ENCODE results near the gene THAP8.

Gene THAP8

GRCh38 chr19:36054119-36054732 is at the start of gene THAP8:
THAP8 (minus strand) TSS chr19:36054285; CDS start chr19:36054217, 68 bp downstream.
- peak; percentile 100 for DNase-seq (ENCODE audit: low read depth)

- no peak for DNase-seq (ENCODE audit: low read depth)
These were observed 49.0 kb upstream of the THAP8 start for GRCh38 chr19:36103040-36103626.

GRCh38 chr19:36101550-36102327 is 47.7 kb upstream of the THAP8 start:
- DNase-seq (ENCODE audit: low read depth) = no peak

GRCh38 chr19:36100476-36100875 is 46.4 kb upstream of the THAP8 start:
- no peak for DNase-seq (ENCODE audit: low read depth)

GRCh38 chr19:36099166-36099785 is 45.2 kb upstream of the THAP8 start:
- no peak for DNase-seq (ENCODE audit: low read depth)

GRCh38 chr19:36097036-36097435 is 43.0 kb upstream of the THAP8 start:
- no peak for DNase-seq (ENCODE audit: low read depth)

GRCh38 chr19:36093687-36094086 is 39.6 kb upstream of the THAP8 start:
- no peak for DNase-seq (ENCODE audit: low read depth)

GRCh38 chr19:36093146-36093662 is 39.1 kb upstream of the THAP8 start:
- no peak for DNase-seq (ENCODE audit: low read depth)

- no peak for DNase-seq (ENCODE audit: low read depth)
These were observed 38.5 kb upstream of the THAP8 start for GRCh38 chr19:36092566-36092965.

- DNase-seq (ENCODE audit: low read depth) = no peak
These were observed 37.0 kb upstream of the THAP8 start for GRCh38 chr19:36090910-36091695.

- no peak for DNase-seq (ENCODE audit: low read depth)
These were observed 35.8 kb upstream of the THAP8 start for GRCh38 chr19:36089847-36090246.

GRCh38 chr19:36086326-36086725 is 32.2 kb upstream of the THAP8 start:
- no peak for DNase-seq (ENCODE audit: low read depth)

GRCh38 chr19:36084231-36085009 is 30.3 kb upstream of the THAP8 start:
- no peak for DNase-seq (ENCODE audit: low read depth)

- no peak for DNase-seq (ENCODE audit: low read depth)
These were observed 28.8 kb upstream of the THAP8 start for GRCh38 chr19:36082916-36083315.

- no peak for DNase-seq (ENCODE audit: low read depth)
These were observed 27.8 kb upstream of the THAP8 start for GRCh38 chr19:36081894-36082293.

GRCh38 chr19:36081385-36081784 is 27.3 kb upstream of the THAP8 start:
- DNase-seq (ENCODE audit: low read depth) = no peak

- no peak for DNase-seq (ENCODE audit: low read depth)
These were observed 25.4 kb upstream of the THAP8 start for GRCh38 chr19:36079389-36079945.

GRCh38 chr19:36073121-36073876 is 19.2 kb upstream of the THAP8 start:
- no peak for DNase-seq (ENCODE audit: low read depth)

- DNase-seq (ENCODE audit: low read depth) = no peak
These were observed 18.0 kb upstream of the THAP8 start for GRCh38 chr19:36072081-36072480.
